A673 (cell line): ENCODE measurements around the gene GSC. TPM values are rescaled to one million over a fixed set of nuclear protein-coding genes. Genes with fewer than 3 reads are reported as not detected.

Experiments
- BruUV-seq: library from RNA; stranded (reverse); fragments of 400-500 nt; replicated peaks from 2 replicates; lab custom pipeline; 2021; lab: Mats Ljungman, UMichigan
- CTCF ChIA-PET: fragments of 300-600 bp; sonication (Branson Sonifier 250); formaldehyde crosslinking; loops from one replicate; lab custom pipeline; 2022; ENCODE audit warnings: antibody characterized with exemption; lab: Charles Lee
- POLR2A ChIA-PET: fragments of 300-600 bp; sonication (Branson Sonifier 250); formaldehyde crosslinking; loops from one replicate; lab custom pipeline; 2022; ENCODE audit warnings: antibody characterized with exemption; ENCODE audit not compliant: low non-redundant PET; lab: Charles Lee
- DNase-seq: peaks from one replicate; pipeline ENCODE4 v3.0.0-alpha.2; 2015; ENCODE audit warnings: low spot score
- H3K27ac ChIP-seq: fragments of 200-600 bp; sonication (generic); 2 replicates; pipeline ENCODE4 v1.5.1; 2016; ENCODE audit warnings: mixed run types, low read depth, mild to moderate bottlenecking, mixed read lengths, antibody characterized with exemption, low read length; ENCODE audit not compliant: poor library complexity, severe bottlenecking
- H3K27me3 ChIP-seq: fragments of 200-600 bp; sonication (generic); replicated peaks from 2 replicates; pipeline ENCODE4 v1.6.1; 2017; ENCODE audit warnings: mixed run types, low read depth, mild to moderate bottlenecking, mixed read lengths, antibody characterized with exemption, low read length; ENCODE audit not compliant: insufficient read depth, poor library complexity
- H3K36me3 ChIP-seq: fragments of 200-600 bp; sonication (generic); 2 replicates; pipeline ENCODE4 v1.6.1; 2016; ENCODE audit warnings: mixed run types, mild to moderate bottlenecking, mixed read lengths, antibody characterized with exemption, low read length; ENCODE audit not compliant: insufficient read depth, poor library complexity, severe bottlenecking
- H3K4me1 ChIP-seq: fragments of 200-600 bp; sonication (generic); 2 replicates; pipeline ENCODE4 v1.6.1; 2017; ENCODE audit warnings: mixed run types, mild to moderate bottlenecking, mixed read lengths, antibody characterized with exemption, low read length; ENCODE audit not compliant: insufficient read depth, poor library complexity, severe bottlenecking
- H3K4me3 ChIP-seq: fragments of 200-600 bp; sonication (generic); 2 replicates; pipeline ENCODE4 v1.5.1; 2016; ENCODE audit warnings: low read depth, mixed run types, mild to moderate bottlenecking, mixed read lengths, low read length; ENCODE audit not compliant: poor library complexity, severe bottlenecking
- H3K9me3 ChIP-seq: fragments of 200-600 bp; sonication (generic); 2 replicates; pipeline ENCODE4 v1.6.1; 2016; ENCODE audit warnings: mixed run types, low read depth, mild to moderate bottlenecking, mixed read lengths, antibody characterized with exemption, low read length; ENCODE audit not compliant: poor library complexity, severe bottlenecking
- EZH2 ChIP-seq: fragments of 200-600 bp; sonication (generic); IDR thresholded peaks from 2 replicates; pipeline ENCODE4 v1.6.1; 2017; ENCODE audit warnings: borderline replicate concordance, low read depth, mild to moderate bottlenecking, mixed read lengths, antibody characterized with exemption, low read length; ENCODE audit not compliant: poor library complexity, severe bottlenecking
- intact Hi-C: fragments of 100-400 bp; cut with micrococcal nuclease; formaldehyde crosslinking; loops from one replicate; pipeline ENCODE4 v1.10.0; 2022; ENCODE audit not compliant: unreplicated experiment
- total RNA-seq: library from RNA; stranded (reverse); gene quantifications from 2 replicates; pipeline ENCODE4 v1.2.3, GENCODE V29; 2021
- TF ChIP-seq, protein P1 (sequence below): fragments of 300-800, 200-600 bp; sonication (generic); conservative IDR thresholded peaks from 2 replicates; pipeline ENCODE4 v1.5.1; 2017; ENCODE audit warnings: low read depth, mild to moderate bottlenecking, antibody characterized with exemption, low read length, moderate library complexity, mixed read lengths

The GSC gene
- total RNA-seq, 1 experiment from 2014 or later, result 4.2 TPM

DNA sequence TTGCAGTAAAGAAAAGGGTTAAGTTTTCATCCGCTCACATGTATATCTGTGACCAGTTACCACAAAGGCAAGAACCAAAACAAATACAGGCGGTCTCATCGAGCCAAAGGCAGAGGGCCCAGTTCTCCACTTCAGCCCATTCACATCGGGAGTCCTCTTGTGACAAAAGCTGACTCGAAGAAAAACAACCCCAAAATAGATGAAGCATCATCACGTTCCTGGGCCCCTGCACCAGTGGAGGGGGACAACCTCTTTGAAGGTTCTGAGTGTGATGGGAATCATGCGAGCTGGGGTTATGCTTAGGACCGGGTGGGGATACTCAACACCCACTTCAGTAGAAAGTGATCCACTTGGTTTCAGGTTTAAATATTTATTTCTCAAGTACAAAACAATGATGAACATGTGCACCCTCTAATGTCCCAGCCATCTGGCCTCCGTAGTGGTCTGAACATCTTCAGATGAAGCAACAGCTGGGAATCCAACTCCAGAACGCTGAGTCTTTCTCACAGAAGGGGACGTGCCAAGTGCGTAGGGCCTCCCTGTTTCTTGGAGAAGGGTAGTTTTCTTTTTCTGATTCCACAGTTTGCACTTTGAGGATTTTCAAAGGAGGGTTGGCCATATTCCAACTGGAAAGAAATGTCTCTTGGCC lies 8.4 kb downstream of the GSC start:
- no peak overlapping the region for H3K4me3 ChIP-seq
- ChIA-PET CTCF (interaction anchor here (0.6 kb wide), 1 partner anchor 727 kb away, joined by 3 read pairs; no protein-coding TSS in a partner anchor), POLR2A (no interaction called here)
- DNase-seq, result no peak
- H3K27ac ChIP-seq, result no peak overlapping the region
- TF ChIP-seq EZH2, result no peak
- TF ChIP-seq, protein P1, sequence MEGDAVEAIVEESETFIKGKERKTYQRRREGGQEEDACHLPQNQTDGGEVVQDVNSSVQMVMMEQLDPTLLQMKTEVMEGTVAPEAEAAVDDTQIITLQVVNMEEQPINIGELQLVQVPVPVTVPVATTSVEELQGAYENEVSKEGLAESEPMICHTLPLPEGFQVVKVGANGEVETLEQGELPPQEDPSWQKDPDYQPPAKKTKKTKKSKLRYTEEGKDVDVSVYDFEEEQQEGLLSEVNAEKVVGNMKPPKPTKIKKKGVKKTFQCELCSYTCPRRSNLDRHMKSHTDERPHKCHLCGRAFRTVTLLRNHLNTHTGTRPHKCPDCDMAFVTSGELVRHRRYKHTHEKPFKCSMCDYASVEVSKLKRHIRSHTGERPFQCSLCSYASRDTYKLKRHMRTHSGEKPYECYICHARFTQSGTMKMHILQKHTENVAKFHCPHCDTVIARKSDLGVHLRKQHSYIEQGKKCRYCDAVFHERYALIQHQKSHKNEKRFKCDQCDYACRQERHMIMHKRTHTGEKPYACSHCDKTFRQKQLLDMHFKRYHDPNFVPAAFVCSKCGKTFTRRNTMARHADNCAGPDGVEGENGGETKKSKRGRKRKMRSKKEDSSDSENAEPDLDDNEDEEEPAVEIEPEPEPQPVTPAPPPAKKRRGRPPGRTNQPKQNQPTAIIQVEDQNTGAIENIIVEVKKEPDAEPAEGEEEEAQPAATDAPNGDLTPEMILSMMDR, result no peak
- intact Hi-C loops, result no loop called here
- H3K9me3 ChIP-seq, result no peaks in the 10 kb centered on the region
- H3K4me1 ChIP-seq, result no peaks in the 10 kb centered on the region
- BruUV-seq, result no TSS peak
- H3K36me3 ChIP-seq, result no peaks in the 10 kb centered on the region
- H3K27me3 ChIP-seq, result no peaks in the 10 kb centered on the region

DNA sequence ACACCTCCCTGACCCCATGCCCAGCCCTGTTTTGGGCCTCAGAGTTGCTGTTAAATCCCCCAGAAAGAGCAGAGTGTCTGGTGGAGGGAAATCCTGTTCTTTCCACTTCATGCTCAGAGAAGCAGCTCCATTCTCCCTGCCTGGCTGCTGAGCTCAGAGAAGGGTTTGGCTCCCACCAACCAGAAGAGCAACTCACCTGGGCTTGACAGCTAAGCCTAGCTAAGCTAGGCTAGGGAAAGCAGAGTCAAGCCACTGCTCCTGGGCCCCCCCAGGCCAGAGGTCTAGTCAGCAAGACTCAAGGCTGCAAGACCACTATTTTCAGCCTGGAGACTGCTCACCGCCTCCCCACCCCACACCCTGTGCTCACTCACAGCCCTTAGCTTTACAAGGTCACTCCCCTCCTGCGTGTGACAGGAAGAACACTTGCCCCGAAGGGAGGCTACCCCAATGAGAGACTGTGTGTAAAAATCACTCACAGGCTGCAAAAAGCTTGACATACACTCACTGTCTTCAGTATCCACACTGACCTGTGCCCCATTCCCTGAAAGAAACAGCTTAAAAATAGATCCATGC lies 13.5 kb downstream of the GSC start:
- Histone ChIP-seq H3K36me3 (no peaks in the 10 kb centered on the region), H3K27me3 (no peaks in the 10 kb centered on the region), H3K4me1 (no peaks in the 10 kb centered on the region), H3K4me3 (no peak overlapping the region), H3K9me3 (no peaks in the 10 kb centered on the region), H3K27ac (no peak overlapping the region)
- TF ChIP-seq EZH2, result no peak
- TF ChIP-seq, protein P1, result no peak
- CTCF ChIA-PET, result no interaction called here
- intact Hi-C loops, result no loop called here
- POLR2A ChIA-PET, result no interaction called here
- BruUV-seq, result no TSS peak
- DNase-seq, result no peak

DNA sequence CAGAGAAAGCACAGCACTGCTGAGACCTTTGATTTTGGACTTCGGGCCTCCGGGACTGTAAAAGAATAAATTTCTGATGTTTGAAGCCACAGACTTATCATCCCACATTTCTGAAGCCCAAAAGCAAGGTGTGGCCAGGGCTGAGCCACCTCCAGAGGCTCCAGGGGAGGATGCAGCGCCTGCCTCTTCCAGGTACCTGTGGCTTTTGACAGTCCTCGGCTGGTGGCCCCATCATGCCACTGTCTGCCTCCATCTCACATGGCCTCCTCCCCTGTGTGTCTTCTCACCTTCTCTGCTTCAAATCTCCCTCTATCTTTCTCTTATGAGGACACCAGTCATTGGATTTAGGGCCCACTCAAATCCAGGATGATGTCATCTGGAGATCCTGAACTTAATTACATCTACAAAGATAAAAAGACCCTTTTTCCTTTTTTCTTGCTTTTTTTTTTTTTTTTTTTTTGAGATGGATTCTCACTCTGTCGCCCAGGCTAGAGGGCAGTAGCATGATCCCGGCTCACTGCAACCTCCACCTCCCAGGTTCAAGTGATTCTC lies 15.4 kb downstream of the GSC start:
- Histone ChIP-seq H3K27ac (no peak overlapping the region), H3K27me3 (no peaks in the 10 kb centered on the region), H3K9me3 (no peaks in the 10 kb centered on the region), H3K4me3 (no peak overlapping the region), H3K36me3 (no peaks in the 10 kb centered on the region), H3K4me1 (no peaks in the 10 kb centered on the region)
- TF ChIP-seq EZH2, result no peak
- TF ChIP-seq, protein P1, result no peak
- no TSS peak for BruUV-seq
- POLR2A ChIA-PET, result no interaction called here
- DNase-seq, result no peak
- intact Hi-C loops, result no loop called here
- CTCF ChIA-PET, result no interaction called here
